Epithelial cell of proximal tubule (primary cell): Measurements from ENCODE around the gene FAM3C. TPM values are rescaled to one million over a fixed set of nuclear protein-coding genes. Genes with fewer than 3 reads are reported as not detected.
A peak's percentile ranks its signal among the peaks of the same experiment; 100 is the strongest.

Experiments
- DNase-seq: peaks from one replicate; pipeline ENCODE4 v3.0.0-alpha.2; 2011; ENCODE audit warnings: low read depth
- H3K4me3 ChIP-seq: 2 replicates; pipeline ENCODE4 v1.5.1; 2011; ENCODE audit warnings: low read depth, mild to moderate bottlenecking, low read length
- total RNA-seq: library from RNA; depleted of rRNA; stranded (reverse); fragments of >200 nt; gene quantifications from 2 replicates; pipeline ENCODE4 v1.2.3, GENCODE V29; 2015
- TF ChIP-seq, protein P1 (sequence below): conservative IDR thresholded peaks from 2 replicates; pipeline ENCODE4 v1.5.1; 2012; ENCODE audit warnings: low read depth, mild to moderate bottlenecking, low read length

FAM3C gene
- total RNA-seq, 1 donor from 2014 or later = 134 TPM

GRCh38 chr7:121371367-121371766 is 24.7 kb downstream of the FAM3C start:
- H3K4me3 ChIP-seq = no peak overlapping the region
- TF ChIP-seq, protein P1, sequence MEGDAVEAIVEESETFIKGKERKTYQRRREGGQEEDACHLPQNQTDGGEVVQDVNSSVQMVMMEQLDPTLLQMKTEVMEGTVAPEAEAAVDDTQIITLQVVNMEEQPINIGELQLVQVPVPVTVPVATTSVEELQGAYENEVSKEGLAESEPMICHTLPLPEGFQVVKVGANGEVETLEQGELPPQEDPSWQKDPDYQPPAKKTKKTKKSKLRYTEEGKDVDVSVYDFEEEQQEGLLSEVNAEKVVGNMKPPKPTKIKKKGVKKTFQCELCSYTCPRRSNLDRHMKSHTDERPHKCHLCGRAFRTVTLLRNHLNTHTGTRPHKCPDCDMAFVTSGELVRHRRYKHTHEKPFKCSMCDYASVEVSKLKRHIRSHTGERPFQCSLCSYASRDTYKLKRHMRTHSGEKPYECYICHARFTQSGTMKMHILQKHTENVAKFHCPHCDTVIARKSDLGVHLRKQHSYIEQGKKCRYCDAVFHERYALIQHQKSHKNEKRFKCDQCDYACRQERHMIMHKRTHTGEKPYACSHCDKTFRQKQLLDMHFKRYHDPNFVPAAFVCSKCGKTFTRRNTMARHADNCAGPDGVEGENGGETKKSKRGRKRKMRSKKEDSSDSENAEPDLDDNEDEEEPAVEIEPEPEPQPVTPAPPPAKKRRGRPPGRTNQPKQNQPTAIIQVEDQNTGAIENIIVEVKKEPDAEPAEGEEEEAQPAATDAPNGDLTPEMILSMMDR = no peak
- DNase-seq = no peak

DNA sequence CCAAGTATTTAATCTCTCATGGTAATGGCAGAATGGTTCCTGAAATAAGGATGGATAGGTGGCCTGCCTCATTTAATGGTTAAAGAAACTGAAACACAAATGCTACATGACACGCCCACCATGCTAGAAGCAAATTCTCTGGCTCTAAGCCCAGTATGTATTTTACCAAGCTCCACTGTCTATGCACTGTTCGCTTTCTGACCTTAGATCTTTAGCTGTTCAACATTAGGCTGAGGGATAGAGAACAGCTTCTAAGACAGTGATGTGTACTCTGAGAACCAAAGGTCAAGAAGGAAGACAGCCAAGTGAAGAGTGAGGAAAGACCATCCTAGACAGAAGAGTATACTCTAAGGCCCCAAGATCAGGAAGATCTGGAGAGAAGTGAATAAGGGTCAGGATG is 26.6 kb downstream of the FAM3C start:
- no peak for DNase-seq
- TF ChIP-seq, protein P1 = no peak
- H3K4me3 ChIP-seq = no peak overlapping the region

DNA sequence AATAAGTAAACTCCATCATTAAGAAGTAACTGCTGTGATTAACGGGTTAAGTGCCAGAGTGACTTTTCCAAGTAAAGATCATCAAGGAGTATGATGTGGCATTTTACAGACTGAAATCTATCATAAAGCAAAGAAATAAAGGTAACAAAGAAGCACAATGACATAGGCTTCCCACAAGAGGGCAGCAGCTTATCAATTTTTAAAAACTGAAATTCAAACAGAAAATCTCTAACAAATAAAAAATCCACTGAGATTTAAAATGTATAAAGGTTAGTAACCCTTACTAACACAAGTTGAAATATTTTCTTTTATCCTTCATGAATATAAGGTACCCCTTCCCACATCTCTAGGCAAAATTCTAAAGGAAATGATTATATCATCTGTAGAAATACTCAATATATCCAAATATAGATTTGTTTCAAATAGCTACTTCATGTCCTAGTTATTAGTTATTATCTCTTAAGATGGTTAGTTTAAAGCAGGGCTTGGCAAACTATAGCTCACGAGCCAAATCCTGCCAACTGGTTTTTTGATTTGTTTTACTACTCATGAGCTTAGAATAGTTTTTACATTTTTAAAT is 29.2 kb downstream of the FAM3C start:
- no peak for DNase-seq
- TF ChIP-seq, protein P1 = peak; percentile 72
- no peak overlapping the region for H3K4me3 ChIP-seq

DNA sequence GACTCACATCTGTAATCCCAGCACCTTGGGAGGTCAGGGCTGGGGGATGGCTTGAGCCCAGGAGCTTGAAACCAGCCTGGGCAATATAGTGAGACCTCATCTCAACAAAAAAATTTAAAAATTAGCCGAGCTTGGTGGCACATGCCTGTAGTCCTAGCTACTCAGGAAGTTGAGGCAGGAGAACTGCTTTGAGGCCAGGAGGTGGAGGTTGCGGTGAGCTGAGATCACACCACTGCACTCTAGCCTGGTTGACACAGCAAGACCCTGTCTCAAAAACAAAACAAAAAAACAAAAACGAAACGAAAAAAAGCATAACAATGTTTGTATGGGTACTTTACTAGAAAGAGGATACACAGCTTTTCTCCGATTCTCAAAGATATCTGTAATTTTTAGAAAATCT is 35.5 kb downstream of the FAM3C start:
- TF ChIP-seq, protein P1 = no peak
- no peak for DNase-seq
- no peak overlapping the region for H3K4me3 ChIP-seq

GRCh38 chr7:121355574-121355973 is 40.5 kb downstream of the FAM3C start:
- no peak overlapping the region for H3K4me3 ChIP-seq
- TF ChIP-seq, protein P1 = no peak

DNA sequence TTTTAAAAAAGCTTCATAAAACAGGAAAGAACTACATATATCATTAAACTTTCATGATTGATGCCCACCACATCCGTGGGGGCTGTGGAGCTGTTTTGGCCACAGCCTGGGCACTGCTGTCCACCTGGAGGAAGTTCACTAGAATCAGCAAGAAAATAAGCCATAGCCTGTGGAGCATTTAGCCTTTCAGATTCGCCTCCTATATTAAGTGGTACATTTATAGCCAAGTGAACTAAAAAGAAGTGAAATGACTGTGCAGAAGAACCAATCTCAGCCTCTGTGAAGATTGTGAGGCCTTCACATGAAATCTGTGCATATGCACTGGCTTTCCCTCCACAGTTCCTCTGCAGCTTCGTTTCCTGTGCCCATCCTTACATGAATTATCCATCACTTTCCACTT is 43.8 kb downstream of the FAM3C start:
- TF ChIP-seq, protein P1 = no peak
- H3K4me3 ChIP-seq = no peak overlapping the region
- no peak for DNase-seq

More at GRCh38 chr7:121355574-121355973, 40.5 kb downstream of the FAM3C start:
- DNase-seq = no peak

DNA sequence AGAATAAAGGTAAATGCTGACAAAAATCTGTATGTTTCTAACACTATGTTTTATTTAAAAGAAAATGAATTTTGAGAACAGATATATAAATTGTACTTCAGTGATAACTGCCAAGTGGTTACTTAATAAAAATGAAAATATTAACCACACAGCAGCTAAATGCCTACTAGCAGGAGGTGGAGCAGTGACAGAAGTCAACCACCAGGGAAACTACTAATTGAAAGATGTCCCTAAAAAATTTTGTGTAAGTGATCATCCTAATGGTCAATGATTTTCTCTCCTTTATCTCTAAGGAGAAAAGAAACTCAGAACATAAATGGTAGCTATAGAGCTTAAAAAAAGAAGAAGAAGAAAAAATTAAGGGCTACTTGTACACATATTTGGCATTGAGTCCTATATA is 44.4 kb downstream of the FAM3C start:
- no peak for DNase-seq
- TF ChIP-seq, protein P1 = peak; percentile 21
- H3K4me3 ChIP-seq = no peak overlapping the region
